ENCODE results near the gene SCRN1.

DNA sequence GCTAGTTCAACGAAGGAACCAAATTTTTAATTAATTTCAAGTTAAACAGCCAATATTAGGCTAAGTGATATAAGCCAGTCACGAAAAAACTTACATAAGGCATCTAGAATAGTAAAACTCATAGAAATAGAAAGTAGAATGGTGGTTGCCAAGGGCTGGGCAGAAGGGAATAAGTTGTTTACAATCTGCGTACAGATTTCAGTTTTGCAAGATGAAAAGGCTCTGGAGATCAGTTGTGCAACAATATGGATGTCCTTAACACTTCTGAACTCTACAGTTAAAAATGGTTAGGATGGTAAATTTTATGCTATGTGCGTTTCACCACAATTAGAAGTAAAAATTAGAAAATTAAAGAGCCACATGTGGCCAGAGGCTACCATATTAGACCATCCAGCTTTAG, 13.3 kb downstream of the SCRN1 start:
- TF ChIP-seq, protein P1, sequence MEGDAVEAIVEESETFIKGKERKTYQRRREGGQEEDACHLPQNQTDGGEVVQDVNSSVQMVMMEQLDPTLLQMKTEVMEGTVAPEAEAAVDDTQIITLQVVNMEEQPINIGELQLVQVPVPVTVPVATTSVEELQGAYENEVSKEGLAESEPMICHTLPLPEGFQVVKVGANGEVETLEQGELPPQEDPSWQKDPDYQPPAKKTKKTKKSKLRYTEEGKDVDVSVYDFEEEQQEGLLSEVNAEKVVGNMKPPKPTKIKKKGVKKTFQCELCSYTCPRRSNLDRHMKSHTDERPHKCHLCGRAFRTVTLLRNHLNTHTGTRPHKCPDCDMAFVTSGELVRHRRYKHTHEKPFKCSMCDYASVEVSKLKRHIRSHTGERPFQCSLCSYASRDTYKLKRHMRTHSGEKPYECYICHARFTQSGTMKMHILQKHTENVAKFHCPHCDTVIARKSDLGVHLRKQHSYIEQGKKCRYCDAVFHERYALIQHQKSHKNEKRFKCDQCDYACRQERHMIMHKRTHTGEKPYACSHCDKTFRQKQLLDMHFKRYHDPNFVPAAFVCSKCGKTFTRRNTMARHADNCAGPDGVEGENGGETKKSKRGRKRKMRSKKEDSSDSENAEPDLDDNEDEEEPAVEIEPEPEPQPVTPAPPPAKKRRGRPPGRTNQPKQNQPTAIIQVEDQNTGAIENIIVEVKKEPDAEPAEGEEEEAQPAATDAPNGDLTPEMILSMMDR (IDR thresholded peaks at IDR 0.05; ENCODE audit: poor library complexity) = no peak
- no peak for TF ChIP-seq EZH2 (IDR thresholded peaks at IDR 0.05; ENCODE audit: borderline replicate concordance)

Data from hepatocyte (in vitro differentiated cells).